ENCODE data around the gene SCAF4. TPM values are rescaled to one million over a fixed set of nuclear protein-coding genes. Genes with fewer than 3 reads are reported as not detected.

Gene SCAF4, protein sequence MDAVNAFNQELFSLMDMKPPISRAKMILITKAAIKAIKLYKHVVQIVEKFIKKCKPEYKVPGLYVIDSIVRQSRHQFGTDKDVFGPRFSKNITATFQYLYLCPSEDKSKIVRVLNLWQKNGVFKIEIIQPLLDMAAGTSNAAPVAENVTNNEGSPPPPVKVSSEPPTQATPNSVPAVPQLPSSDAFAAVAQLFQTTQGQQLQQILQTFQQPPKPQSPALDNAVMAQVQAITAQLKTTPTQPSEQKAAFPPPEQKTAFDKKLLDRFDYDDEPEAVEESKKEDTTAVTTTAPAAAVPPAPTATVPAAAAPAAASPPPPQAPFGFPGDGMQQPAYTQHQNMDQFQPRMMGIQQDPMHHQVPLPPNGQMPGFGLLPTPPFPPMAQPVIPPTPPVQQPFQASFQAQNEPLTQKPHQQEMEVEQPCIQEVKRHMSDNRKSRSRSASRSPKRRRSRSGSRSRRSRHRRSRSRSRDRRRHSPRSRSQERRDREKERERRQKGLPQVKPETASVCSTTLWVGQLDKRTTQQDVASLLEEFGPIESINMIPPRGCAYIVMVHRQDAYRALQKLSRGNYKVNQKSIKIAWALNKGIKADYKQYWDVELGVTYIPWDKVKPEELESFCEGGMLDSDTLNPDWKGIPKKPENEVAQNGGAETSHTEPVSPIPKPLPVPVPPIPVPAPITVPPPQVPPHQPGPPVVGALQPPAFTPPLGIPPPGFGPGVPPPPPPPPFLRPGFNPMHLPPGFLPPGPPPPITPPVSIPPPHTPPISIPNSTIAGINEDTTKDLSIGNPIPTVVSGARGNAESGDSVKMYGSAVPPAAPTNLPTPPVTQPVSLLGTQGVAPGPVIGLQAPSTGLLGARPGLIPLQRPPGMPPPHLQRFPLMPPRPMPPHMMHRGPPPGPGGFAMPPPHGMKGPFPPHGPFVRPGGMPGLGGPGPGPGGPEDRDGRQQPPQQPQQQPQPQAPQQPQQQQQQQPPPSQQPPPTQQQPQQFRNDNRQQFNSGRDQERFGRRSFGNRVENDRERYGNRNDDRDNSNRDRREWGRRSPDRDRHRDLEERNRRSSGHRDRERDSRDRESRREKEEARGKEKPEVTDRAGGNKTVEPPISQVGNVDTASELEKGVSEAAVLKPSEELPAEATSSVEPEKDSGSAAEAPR
- 3.7 and 12.0 TPM in 2 replicates for total RNA-seq

DNA sequence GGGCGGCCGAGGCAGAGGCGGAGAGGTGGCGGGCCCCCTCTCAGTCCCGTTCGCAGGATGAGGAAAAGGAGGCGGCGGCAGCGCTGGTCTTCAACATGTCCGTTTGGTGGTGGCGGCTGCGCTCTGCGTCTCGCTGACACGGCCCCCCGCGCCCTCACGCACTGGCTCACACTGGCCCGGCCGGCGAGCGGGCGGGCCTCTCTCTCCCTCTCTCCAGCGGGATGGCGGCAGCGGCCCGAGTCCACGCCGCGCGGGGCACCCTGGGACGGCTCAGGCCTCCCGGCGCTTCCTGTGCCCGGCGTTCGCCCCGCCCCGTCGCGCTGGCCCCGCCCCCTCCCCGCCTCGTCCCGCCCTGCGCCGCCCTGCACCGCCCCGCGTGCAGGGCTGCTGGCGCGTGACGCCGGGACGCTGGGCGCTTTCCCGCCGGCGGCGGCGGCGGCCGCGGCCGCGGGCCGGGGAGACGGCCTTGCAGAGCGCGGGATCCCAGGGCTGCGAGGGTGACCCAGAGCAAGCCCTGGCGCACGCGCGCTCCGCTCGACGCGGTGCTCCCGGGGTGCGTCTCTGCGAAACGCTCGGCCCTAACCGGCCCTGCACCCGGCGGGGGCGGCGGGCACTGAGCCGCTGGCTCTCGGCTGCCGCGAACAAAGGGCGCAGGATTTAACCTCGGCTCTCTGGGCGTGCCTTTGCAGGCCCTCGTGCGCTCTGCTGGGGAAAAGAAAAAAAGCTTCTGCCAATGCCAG is at the start of gene SCAF4:
SCAF4 (minus strand) TSS at position 262 of the 740 bp plus-strand sequence. CDS start 426 bp downstream, outside the sequence.

DNA sequence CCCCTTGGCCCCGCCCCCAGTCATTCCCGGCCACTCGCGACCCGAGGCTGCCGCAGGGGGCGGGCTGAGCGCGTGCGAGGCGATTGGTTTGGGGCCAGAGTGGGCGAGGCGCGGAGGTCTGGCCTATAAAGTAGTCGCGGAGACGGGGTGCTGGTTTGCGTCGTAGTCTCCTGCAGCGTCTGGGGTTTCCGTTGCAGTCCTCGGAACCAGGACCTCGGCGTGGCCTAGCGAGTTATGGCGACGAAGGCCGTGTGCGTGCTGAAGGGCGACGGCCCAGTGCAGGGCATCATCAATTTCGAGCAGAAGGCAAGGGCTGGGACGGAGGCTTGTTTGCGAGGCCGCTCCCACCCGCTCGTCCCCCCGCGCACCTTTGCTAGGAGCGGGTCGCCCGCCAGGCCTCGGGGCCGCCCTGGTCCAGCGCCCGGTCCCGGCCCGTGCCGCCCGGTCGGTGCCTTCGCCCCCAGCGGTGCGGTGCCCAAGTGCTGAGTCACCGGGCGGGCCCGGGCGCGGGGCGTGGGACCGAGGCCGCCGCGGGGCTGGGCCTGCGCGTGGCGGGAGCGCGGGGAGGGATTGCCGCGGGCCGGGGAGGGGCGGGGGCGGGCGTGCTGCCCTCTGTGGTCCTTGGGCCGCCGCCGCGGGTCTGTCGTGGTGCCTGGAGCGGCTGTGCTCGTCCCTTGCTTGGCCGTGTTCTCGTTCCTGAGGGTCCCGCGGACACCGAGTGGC is 72.2 kb downstream of the SCAF4 start, which contains the start of gene SOD1:
SOD1 (plus strand) TSS at position 158 of the 723 bp plus-strand sequence; CDS start at position 235, 77 bp downstream.

Other genes starting within 250 kb of the SCAF4 start
- 190 and 204 TPM in 2 replicates for gene SOD1, start 72.4 kb downstream of the SCAF4 start, total RNA-seq
- under 0.01 TPM in 1 of 2 replicates, not detected in the other for gene HUNK, start 140.9 kb upstream of the SCAF4 start, total RNA-seq